ENCODE measurements around the gene PNPT1. TPM values are rescaled to one million over a fixed set of nuclear protein-coding genes. Genes with fewer than 3 reads are reported as not detected.

PNPT1 gene
- total and polyA plus RNA-seq, 2 of the 13 experiments (the other 11 are each of a cell fraction or from before 2014, with no cell fraction given): 23.4 to 61.0 TPM

- TF ChIP-seq NFYC (CRISPR knock-in tag; IDR thresholded peaks at IDR 0.05) (peak; percentile 92), MTERF4 (CRISPR knock-in tag; IDR thresholded peaks at IDR 0.05) (peak; percentile 89; the same call in 1 of the 2 replicates), ZNF329 (CRISPR knock-in tag; IDR thresholded peaks at IDR 0.05; ENCODE audit: low read depth) (0 out of 2 replicates have a peak, but pooled peaks have one; percentile 18), ZFP90 (CRISPR knock-in tag; IDR thresholded peaks at IDR 0.05; ENCODE audit: borderline replicate concordance) (peak; percentile 93; the same call in 1 of the 2 replicates), GTF2F1 (IDR thresholded peaks at IDR 0.05; ENCODE audit: low read length) (peak; percentile 73; the same call in 1 of the 2 replicates), SALL1 (CRISPR knock-in tag; IDR thresholded peaks at IDR 0.05) (peak; percentile 96), CREBL2 (CRISPR knock-in tag; IDR thresholded peaks at IDR 0.05; ENCODE audit: borderline replicate concordance) (peak; percentile 65; the same call in 1 of the 2 replicates), ZNF232 (CRISPR knock-in tag; IDR thresholded peaks at IDR 0.05; ENCODE audit: borderline replicate concordance) (no peak; the same call in none of the 2 replicates), ZNF224 (CRISPR knock-in tag; IDR thresholded peaks at IDR 0.05) (no peak; the same call in 1 of the 2 replicates), SOX13 (IDR thresholded peaks at IDR 0.05) (no peak), SOX13 (CRISPR knock-in tag; conservative IDR thresholded peaks at IDR 0.05 in 1 of 2, IDR thresholded peaks at IDR 0.05 in 1 of 2) (peak in 1 of 2 experiments; percentile 76; a peak in 1 of 4 replicates), KAT2B (IDR thresholded peaks at IDR 0.05; ENCODE audit: borderline replicate concordance, low read depth, low read length) (no peak), ZNF235 (CRISPR knock-in tag; IDR thresholded peaks at IDR 0.05; ENCODE audit: borderline replicate concordance) (peak; percentile 92), HNRNPL (IDR thresholded peaks at IDR 0.05; ENCODE audit: low read depth, low read length) (0 out of 2 replicates have a peak, but pooled peaks have one; percentile 47), PATZ1 (CRISPR knock-in tag; IDR thresholded peaks at IDR 0.05) (peak; percentile 76), ZBTB21 (CRISPR knock-in tag; IDR thresholded peaks at IDR 0.05) (peak; percentile 84)
- TF ChIP-seq, protein P1, sequence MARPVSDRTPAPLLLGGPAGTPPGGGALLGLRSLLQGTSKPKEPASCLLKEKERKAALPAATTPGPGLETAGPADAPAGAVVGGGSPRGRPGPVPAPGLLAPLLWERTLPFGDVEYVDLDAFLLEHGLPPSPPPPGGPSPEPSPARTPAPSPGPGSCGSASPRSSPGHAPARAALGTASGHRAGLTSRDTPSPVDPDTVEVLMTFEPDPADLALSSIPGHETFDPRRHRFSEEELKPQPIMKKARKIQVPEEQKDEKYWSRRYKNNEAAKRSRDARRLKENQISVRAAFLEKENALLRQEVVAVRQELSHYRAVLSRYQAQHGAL (CRISPR knock-in tag; IDR thresholded peaks at IDR 0.05; ENCODE audit: not compliant biosample characterization): peak; percentile 51
- TF ChIP-seq, protein P2, sequence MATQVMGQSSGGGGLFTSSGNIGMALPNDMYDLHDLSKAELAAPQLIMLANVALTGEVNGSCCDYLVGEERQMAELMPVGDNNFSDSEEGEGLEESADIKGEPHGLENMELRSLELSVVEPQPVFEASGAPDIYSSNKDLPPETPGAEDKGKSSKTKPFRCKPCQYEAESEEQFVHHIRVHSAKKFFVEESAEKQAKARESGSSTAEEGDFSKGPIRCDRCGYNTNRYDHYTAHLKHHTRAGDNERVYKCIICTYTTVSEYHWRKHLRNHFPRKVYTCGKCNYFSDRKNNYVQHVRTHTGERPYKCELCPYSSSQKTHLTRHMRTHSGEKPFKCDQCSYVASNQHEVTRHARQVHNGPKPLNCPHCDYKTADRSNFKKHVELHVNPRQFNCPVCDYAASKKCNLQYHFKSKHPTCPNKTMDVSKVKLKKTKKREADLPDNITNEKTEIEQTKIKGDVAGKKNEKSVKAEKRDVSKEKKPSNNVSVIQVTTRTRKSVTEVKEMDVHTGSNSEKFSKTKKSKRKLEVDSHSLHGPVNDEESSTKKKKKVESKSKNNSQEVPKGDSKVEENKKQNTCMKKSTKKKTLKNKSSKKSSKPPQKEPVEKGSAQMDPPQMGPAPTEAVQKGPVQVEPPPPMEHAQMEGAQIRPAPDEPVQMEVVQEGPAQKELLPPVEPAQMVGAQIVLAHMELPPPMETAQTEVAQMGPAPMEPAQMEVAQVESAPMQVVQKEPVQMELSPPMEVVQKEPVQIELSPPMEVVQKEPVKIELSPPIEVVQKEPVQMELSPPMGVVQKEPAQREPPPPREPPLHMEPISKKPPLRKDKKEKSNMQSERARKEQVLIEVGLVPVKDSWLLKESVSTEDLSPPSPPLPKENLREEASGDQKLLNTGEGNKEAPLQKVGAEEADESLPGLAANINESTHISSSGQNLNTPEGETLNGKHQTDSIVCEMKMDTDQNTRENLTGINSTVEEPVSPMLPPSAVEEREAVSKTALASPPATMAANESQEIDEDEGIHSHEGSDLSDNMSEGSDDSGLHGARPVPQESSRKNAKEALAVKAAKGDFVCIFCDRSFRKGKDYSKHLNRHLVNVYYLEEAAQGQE (IDR thresholded peaks at IDR 0.05; ENCODE audit: borderline replicate concordance in 1 of 2, low read depth in 1 of 2, low read length in 2 of 2): peak in 1 of 2 experiments; percentile 76; a peak in 2 of 4 replicates
Observed at GRCh38 chr2:55617175-55618024, 76.2 kb downstream of the PNPT1 start, which contains the start of gene PPP4R3B (continued).
